Measurements from ENCODE around the gene SHROOM1.
"Not testable (repeated sequence)": the region's sequence is repeated elsewhere in the genome, so short reads cannot be mapped to it uniquely, and the experiment has no call there.

SHROOM1 gene

DNA sequence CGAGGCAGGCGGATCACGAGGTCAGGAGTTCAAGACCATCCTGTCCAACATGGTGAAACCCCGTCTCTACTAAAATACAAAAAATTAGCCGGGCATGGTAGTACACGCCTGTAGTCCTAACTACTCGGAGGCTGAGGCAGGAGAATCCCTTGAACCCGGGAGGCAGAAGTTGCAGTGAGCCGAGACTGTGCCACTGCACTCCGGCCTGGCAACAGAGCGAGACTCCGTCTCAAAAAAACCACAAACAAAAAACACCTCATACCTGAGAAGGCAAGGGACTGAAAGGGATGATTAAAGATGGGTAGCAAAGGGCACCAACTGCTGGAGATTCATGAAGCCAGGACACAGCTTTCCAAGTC is 23.7 kb downstream of the SHROOM1 start:
- DNase-seq (ENCODE audit: low read depth in 2 of 2) = not testable (repeated sequence)

DNA sequence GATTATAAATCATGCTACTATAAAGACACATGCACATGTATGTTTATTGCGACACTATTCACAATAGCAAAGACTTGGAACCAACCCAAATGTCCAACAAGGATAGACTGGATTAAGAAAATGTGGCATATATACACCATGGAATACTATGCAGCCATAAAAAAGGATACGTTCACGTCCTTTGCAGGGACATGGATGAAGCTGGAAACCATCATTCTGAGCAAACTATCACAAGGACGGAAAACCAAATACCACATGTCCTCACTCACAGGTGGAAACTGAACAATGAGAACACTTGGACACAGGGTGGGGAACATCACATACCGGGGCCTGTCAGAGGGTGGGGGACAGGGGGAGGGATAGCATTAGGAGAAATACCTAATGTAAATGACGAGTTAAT is 24.6 kb downstream of the SHROOM1 start:
- not testable (repeated sequence) for DNase-seq (ENCODE audit: low read depth in 2 of 2)

DNA sequence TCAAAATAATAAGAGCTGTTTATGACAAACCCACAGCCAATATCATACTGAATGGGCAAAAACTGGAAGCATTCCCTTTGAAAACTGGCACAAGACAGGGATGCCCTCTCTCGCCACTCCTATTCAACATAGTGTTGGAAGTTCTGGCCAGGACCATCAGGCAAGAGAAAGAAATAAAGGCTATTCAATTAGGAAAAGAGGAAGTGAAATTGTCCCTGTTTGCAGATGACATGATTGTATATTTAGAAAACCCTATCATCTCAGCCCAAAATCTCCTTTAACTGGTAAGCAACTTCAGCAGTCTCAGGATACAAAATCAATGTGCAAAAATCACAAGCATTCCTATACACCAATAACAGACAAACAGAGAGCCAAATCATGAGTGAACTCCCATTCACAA is 26.2 kb downstream of the SHROOM1 start:
- not testable (repeated sequence) for DNase-seq (ENCODE audit: low read depth in 2 of 2)

DNA sequence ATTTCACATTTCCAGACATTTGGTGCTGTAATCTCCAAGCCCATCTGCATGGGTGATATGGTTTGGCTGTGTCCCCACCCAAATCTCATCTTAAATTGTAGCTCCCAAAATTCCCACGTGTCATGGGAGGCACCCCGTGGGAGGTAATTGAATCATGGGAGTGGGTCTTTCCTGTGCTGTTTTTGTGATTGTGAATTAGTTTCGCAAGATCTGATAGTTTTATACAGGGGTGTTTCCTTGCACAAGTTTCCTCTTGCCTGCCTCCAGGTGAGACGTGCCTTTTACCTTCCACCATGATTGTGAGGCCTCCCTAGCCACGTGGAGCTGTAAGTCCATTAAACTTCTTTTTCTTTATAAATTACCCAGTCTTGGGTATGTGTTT is 27.8 kb downstream of the SHROOM1 start:
- not testable (repeated sequence) for DNase-seq (ENCODE audit: low read depth in 2 of 2)

DNA sequence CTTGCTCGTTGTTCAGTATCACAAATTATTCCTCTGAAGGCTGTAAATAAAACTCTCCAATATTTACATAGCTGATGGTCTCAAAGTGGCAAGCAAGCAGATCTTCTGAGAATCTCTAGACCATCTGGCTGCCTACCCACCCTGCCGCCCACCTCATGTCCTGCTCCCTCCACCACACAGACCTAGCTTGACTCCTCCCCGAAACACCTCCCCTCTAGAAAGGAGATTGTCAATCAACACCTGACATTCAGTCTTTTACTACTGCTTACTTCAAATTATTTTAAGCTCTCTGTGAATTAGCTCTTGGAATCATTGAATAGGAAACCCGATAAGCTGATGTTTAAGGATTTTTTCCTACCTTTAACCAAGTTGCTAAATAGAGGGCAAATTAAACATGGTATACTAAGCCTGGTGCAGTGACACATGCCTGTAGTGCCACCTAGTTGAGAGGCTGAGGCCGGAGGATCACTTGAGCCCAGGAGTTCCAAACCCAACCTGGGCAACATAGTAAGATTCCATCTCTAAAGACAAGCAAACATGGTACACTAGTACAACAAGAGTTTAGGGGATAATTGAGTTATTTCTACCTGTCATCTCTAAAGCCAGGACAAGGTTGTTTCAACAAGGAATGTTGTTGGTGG is 28.3 kb downstream of the SHROOM1 start:
- DNase-seq (ENCODE audit: low read depth in 2 of 2) = no peak

DNA sequence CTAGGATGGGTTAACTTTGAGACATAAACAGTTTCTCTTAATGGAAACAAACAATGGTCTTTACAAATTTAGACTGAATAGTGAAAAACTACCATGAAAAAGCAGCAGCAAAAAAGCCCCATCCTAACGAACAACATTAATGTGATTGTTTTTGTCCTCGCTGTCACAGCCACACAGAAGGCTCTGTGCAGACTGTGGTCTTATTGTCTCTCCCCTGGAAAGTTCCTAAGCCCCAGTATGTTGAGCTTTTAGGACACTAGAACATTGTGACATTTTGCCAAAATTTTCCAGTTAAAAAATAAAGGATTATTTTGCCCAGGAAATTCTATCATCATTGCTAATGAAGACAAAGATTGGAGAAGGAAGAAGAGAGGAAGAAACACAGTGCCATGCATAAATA is 29.9 kb downstream of the SHROOM1 start:
- DNase-seq (ENCODE audit: low read depth in 2 of 2) = no peak

DNA sequence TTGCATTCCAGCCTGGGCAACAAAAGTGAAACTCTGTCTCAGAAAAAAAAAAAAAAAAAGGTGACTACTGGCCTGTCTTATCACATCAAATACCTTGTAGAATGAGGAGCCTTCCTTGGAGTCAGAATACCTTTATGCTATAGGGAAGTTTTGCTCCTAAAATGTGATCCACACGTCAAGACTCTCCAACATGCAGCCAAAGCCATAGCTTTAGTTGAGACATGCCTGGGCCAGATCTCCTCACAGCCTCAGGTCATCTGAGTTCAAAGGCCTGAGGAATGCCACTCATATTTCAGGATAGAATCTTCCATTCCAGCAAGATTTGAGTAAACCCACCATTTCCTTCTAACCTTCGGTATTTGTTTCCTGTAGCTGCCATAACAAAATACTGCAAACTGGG is 31.1 kb downstream of the SHROOM1 start:
- DNase-seq (ENCODE audit: low read depth in 2 of 2) = no peak

DNA sequence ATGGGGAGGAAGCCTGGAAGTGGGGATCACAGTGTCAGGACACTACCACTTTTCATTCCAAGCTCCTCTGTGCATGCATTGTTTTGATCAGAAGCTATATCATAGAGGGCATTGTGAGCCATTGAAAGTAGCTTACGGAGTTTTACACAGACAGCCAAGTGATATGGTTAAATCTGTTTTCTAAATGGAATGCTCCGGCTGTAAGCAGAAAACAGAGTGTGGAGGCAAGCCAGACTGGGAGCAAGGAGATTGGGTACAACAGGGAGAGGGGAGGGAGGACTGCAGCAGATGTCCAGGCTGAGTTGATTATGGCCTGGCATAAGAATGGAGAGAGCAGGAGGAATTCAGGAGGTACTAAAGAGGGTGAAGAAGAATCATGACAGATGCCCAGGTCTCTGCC is 32.8 kb downstream of the SHROOM1 start:
- DNase-seq (ENCODE audit: low read depth in 2 of 2) = no peak

DNA sequence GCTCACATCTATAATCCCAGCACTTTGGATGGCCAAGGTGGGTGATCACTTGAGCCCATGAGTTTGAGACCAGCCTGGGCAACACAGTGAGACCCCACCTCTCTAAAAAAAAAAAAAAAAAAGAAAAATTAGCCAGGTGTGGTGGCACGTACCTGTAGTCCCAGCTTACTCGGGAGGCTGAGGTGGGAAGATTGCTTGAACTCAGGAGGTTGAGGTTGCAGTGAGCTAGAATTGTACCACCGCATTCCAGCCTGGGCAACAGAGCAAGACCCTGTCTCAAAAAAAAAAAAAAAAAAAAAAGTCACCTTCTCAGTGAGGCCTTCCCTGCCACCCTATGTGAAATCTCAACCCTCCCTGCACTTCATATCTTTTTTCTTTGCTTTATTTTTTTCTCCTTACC is 39.4 kb downstream of the SHROOM1 start:
- no peak for DNase-seq (ENCODE audit: low read depth in 2 of 2)

DNA sequence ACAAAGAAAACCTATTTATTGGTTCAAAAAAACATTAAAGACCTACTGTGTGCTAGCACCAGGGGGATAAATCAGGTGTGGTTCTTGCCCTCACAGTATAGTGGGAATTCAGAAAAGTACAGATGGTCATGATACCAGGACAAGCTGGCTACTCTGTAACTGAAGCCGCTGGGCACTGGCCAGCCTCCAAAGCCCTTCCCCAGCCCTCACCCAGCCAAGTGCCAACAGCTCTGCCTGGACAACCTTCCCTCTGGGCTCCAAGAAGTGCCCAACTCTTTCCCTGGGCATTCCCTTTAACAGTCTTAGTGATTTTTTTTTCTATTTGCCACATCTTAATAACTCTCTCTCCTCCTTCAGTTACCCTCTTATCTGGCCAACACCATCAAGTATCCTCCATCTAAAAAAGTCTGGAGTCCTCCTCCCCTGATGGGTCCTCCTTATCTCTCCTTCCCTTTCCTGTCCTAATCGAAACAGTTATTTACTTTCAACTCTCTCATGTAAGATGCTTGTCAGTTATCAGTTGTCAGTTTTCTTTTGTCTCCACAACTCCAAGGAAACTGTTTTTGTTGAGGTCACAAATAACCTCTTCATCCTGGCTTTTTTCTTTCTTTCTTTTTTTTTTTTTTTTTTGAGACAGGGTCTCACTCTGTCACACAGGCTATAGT is 40.1 kb downstream of the SHROOM1 start:
- no peak for DNase-seq (ENCODE audit: low read depth in 2 of 2)

DNA sequence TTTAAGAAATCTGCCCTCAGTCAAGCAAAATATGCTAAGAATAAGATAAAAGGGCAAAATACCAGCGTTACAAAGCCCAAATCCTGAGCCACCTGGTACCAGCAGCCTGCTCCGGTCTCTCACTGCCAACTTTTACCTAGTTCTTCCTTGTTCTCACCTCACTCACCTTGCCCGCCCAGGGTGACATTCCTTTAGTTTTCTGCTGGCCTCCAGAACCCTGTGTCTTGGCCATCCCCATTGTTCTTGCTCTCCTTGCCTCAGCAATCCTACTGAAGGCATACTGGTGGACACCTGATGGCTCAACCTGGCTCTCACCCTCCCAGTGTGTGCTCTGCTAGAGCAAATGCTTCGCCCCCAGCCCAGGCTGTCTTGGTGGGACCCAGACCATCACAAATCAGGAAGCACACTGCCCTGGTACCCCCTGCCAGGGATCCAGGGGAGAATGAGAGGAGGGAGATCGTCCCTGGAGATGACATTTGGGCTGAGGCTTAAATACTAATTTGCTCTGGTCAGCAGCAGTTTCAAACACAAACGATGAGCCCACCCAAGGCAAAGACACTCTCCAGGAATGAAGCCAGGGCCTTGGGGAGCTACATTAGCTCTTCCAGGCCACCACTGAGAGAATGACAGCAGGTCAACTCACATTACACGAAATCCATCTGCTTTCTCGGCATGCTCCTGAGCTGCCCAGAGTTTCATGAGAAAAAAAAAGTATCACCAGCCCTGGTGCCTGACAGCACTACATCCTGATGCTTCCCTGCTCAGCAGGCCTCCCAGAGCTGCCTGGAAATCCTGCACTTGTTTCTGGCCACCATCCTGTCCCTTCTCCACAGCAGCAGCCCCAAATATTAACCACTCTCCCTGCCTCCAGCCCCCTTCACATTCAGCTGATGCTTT is 41.2 kb downstream of the SHROOM1 start:
- DNase-seq (ENCODE audit: low read depth in 2 of 2) = no peak

DNA sequence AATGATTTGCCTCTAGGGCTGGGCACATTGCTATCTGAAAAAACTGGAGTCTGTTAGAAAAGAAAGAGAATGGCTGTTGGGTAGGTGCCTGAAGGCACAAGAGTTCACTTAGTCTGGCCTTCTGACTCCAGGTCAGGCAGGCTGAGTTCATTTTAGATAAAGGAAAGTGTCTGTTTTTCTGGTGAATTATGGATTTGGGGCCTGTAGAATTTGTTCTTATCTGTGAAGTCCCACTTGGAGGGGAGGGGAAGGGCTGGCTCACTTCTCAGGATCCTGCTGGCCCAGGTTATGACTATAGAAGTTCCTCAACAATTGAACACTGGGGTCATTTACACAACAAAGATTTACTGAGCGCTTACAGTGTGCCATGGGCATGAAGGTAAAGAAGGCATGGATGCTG is 41.9 kb downstream of the SHROOM1 start:
- no peak for DNase-seq (ENCODE audit: low read depth in 2 of 2)

DNA sequence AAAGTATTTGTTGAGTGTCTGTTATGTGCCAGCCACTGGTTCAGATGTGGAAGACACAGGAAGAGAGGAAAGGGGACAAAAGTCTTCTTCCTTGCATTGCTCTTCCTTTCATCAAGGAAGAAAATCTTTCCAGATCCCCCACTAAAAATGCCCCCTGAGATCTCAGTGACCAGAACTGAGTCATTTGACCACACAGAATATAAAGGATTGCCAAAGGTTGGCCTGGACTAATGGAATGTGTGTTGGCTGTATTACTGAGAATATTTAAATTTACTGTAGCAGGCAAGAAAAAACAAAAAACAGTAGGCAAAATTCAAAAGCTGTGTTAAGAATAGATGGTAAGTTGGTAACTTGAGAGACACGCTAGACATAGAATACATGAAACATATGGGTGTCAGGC is 43.4 kb downstream of the SHROOM1 start:
- DNase-seq (ENCODE audit: low read depth in 2 of 2) = no peak

DNA sequence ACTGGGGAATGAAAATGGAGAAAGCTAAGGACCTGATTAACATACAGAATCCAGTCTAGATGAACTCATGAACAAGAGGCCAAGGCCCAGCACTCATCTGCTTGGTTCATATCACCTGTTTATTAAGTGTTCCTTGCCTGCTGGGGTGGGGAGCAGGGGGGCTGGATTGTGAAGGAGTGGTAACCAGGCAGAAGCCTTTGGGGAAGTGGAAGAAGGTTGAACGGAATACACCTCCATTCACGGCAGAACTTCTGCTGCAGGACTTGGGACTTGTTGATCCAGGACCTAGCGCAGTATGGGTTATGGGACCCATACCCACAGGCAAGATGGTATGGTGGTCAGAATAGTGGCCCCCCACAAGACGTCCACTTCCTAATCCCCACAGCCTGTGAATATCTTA is 44.6 kb downstream of the SHROOM1 start:
- no peak for DNase-seq (ENCODE audit: low read depth in 2 of 2)

DNA sequence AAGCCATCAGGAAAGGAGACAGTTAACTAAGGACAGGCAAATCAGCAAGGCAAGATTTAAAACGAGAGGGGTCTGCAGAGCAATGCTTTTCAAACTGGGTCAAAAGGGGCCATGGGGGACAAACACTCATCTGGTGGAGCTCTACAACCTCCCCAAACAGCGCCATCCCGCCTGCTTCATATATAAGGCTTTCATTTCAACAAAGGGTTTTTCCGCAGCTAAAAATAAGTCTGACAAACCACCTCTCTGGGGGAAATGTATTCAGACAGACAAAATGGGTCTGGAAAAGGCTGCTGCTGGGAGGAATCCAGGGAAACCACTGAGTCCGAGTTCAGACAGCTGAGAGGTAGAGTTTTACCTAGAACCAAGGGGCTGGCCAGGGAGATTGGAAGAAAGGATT is 45.1 kb downstream of the SHROOM1 start:
- no peak for DNase-seq (ENCODE audit: low read depth in 2 of 2)

DNA sequence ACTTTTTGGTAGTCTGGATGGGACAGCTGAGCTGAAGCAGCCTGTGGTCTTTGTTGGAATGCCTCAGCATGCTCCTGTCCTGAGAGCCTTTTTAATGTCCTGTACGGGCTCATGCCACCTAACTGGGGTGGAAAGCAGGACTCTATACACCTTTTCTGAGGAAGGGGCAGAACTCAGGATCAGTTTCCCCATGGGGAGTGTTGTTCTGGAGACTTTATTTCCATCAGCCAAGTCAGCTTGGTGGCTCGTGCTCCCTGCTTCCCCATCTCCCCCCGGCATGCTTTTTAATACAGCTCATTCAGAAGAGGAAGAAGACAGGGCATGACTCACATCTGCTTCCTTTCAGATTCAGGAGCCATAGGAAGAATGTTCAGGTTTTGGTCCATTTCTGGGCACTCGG is 48.3 kb downstream of the SHROOM1 start:
- DNase-seq (ENCODE audit: low read depth in 2 of 2) = no peak

DNA sequence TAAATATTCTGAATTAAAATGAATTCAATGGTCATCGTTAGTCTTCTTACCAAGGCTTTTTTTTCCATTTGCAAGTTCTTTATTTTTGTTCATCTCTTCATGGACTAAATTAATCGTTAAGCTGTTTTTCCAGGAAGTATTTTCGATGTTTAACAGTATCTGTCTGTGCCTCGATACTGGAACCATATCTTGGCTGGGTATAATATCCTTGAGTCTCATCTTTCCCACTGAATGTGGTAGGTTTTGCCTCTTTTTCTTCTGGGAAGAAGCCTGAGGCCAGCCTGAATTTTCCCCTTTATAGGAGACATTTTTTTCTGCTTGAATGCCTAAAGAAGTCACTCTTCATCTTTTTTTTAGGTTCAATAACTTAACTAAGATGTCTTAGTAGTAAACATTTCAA is 49.4 kb downstream of the SHROOM1 start:
- no peak for DNase-seq (ENCODE audit: low read depth in 2 of 2)

DNA sequence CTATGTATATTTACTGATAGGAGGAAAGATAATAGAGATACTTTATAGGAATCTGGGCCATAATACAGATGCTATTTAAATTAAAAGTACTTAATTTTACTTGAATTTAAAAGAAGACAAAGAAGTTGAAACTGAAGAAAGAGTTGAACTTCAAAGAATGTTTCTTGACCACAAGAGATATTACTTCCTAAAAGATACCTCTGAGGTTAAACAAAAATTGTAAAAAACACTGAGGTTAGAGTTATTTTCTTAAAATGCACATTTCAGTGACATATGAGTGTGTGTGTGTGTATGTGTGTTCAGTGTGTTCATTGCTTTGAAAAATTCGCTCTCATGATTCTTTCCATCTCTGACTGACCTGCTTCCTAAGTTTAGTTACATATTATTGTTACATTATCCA is 49.9 kb downstream of the SHROOM1 start:
- no peak for DNase-seq (ENCODE audit: low read depth in 2 of 2)

DNA sequence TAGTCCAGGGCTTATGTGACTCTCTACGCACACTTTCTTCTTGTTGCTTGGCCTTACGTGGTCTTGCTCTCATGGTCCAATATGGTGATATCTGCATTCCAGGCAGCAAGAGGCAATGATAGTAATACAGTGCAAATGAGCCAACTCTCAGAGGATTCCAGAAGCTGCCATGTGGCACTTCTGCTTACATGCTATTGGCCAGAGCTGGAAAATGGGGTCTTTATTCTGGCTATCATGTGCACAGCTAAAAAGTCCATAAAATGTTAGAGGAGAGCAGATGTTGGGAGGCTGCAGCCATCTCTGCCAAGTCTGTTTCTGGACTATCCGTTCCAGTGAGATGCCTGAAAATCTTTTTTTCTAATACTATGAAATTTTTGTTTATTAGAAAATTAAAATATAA is 50.5 kb downstream of the SHROOM1 start:
- DNase-seq (ENCODE audit: low read depth in 2 of 2) = no peak

DNA sequence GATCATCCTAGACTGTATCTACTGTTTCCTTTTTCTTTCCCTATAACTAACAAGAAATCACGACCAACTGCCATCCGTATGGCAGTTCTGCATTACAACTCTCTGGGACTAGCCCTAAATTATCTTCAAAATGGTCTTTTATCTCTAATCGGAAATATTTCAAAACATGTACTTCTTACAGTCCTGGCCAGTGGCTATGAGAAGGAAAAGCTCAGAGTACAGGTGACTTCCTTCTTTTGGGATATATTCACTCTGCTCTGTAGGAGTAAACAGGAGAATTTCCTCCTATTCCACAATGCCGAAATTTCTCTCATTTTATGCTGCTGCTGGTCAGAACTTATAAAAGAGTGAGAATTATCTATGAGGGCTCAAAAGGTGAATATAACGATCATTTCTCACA is 51.6 kb downstream of the SHROOM1 start:
- no peak for DNase-seq (ENCODE audit: low read depth in 2 of 2)

DNA sequence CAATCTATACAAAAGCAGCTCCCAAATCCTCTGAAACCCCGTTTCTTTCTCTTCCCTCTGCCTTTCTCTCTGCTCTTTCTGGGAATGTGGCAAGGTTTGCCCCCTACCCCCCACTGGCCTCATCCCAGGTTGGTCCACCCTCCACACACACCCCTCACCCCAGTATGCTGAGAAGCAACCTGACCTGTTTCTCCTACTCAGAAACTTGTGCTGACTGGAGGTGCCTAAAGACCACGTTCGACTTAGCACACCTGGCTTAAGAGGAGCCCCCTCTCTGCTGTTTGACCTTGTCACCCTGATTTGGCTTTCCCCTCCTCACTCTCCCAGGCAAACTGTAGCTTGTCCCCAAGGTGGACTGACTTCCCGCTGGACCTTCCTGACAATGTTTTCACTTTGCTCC is 52.3 kb downstream of the SHROOM1 start:
- no peak for DNase-seq (ENCODE audit: low read depth in 2 of 2)

DNA sequence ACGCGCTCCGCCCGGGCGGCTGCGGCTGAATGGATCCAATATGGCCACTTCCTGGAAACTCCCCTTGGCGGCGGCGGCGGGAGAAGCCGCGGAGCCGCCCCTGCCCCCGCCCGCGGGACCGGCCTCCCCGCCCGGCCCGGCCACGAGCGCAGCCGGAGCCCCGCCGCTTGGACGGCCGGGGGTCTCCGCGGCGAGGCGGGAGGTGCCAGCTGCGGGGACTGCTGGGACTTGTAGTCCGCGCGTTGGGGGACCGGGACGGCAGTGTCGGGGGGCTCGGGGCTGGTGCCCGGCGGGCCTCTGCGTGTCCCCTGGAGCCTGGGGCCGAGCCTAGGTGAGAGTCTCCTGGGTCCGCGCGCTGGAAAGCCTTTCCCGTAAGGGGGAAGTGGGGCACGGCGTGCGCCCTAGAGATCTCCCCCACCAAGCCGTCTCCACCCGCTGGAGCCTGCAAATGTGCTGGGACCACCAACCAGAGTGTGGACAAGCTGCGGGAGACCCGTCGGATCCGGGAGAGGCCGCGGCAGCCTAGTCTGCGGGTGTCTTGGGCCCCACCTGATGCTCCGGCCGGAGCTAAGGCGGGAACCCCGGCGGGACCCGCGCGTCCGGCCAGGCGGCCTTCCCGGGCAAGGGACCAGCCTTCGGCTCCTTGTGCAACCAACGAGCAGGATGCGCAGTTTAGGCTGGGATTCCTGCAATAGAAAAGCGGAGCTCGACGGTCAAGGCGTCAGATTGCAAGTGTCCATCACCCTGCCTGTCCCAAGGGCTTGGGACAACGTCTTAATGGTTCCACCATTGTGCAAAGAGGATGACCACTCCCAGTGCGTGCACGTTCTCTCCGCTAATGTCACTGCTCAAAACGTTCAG is 53.0 kb downstream of the SHROOM1 start, which contains the start of gene SEPTIN8:
Gene SEPTIN8, minus strand, starts transcription at position 31 of the 861 bp plus-strand sequence. CDS start 102 bp downstream, outside the sequence.
- DNase-seq (ENCODE audit: low read depth in 2 of 2) = no peak
